ENCODE results near the gene MGLL.

Gene MGLL

GRCh38 chr3:127772827-127773751 is 49.2 kb downstream of the MGLL start:
- DNase-seq (ENCODE audit: low read depth): no peak

- no peak for DNase-seq (ENCODE audit: low read depth)
These were observed 50.0 kb downstream of the MGLL start for GRCh38 chr3:127772273-127772672.

- DNase-seq (ENCODE audit: low read depth): no peak
These were observed 50.6 kb downstream of the MGLL start for GRCh38 chr3:127771746-127772145.

GRCh38 chr3:127770671-127771355 is 51.5 kb downstream of the MGLL start:
- DNase-seq (ENCODE audit: low read depth): no peak

- DNase-seq (ENCODE audit: low read depth): no peak
These were observed 52.8 kb downstream of the MGLL start for GRCh38 chr3:127769284-127770081.

- DNase-seq (ENCODE audit: low read depth): no peak
These were observed 53.8 kb downstream of the MGLL start for GRCh38 chr3:127768346-127769008.

GRCh38 chr3:127767126-127767525 is 55.2 kb downstream of the MGLL start:
- DNase-seq (ENCODE audit: low read depth): no peak

GRCh38 chr3:127765735-127766134 is 56.6 kb downstream of the MGLL start:
- DNase-seq (ENCODE audit: low read depth): no peak

GRCh38 chr3:127764841-127765362 is 57.4 kb downstream of the MGLL start:
- DNase-seq (ENCODE audit: low read depth): no peak

GRCh38 chr3:127764301-127764700 is 58.0 kb downstream of the MGLL start:
- DNase-seq (ENCODE audit: low read depth): no peak

GRCh38 chr3:127763816-127764215 is 58.5 kb downstream of the MGLL start:
- no peak for DNase-seq (ENCODE audit: low read depth)

GRCh38 chr3:127763337-127763736 is 59.0 kb downstream of the MGLL start:
- no peak for DNase-seq (ENCODE audit: low read depth)

GRCh38 chr3:127762787-127763105 is 59.6 kb downstream of the MGLL start:
- no peak for DNase-seq (ENCODE audit: low read depth)

GRCh38 chr3:127762077-127762786 is 60.1 kb downstream of the MGLL start:
- no peak for DNase-seq (ENCODE audit: low read depth)

- no peak for DNase-seq (ENCODE audit: low read depth)
These were observed 60.9 kb downstream of the MGLL start for GRCh38 chr3:127761441-127761801.

GRCh38 chr3:127760791-127761440 is 61.4 kb downstream of the MGLL start:
- DNase-seq (ENCODE audit: low read depth): no peak

GRCh38 chr3:127760361-127760760 is 62.0 kb downstream of the MGLL start:
- DNase-seq (ENCODE audit: low read depth): no peak

GRCh38 chr3:127759826-127760225 is 62.5 kb downstream of the MGLL start:
- DNase-seq (ENCODE audit: low read depth): no peak

GRCh38 chr3:127758013-127758412 is 64.3 kb downstream of the MGLL start:
- no peak for DNase-seq (ENCODE audit: low read depth)

GRCh38 chr3:127755305-127755681 is 67.0 kb downstream of the MGLL start:
- no peak for DNase-seq (ENCODE audit: low read depth)
